Upper lobe of right lung (tissue), 1 donor: ENCODE data around the gene CSNK1G2. TPM values are rescaled to one million over a fixed set of nuclear protein-coding genes. Genes with fewer than 3 reads are reported as not detected.

Source experiments
- ATAC-seq: fragments of 200-7000 bp; cut with Tn5 transposase; one replicate; pipeline ENCODE4 v1.9.1; 2020; ENCODE audit warnings: mild to moderate bottlenecking, moderate library complexity
- DNase-seq: peaks from one replicate; pipeline ENCODE4 v3.0.0-alpha.2; 2020
- H3K27ac ChIP-seq: fragments of 200-600 bp; one replicate; pipeline ENCODE4 v1.8.0; 2022
- H3K27me3 ChIP-seq: fragments of 200-600 bp; one replicate; pipeline ENCODE4 v1.8.0; 2022; ENCODE audit warnings: mild to moderate bottlenecking
- H3K36me3 ChIP-seq: fragments of 200-600 bp; one replicate; pipeline ENCODE4 v1.8.0; 2022
- H3K4me1 ChIP-seq: fragments of 200-600 bp; one replicate; pipeline ENCODE4 v1.8.0; 2022
- H3K4me3 ChIP-seq: fragments of 200-600 bp; one replicate; pipeline ENCODE4 v1.8.0; 2022; ENCODE audit warnings: mild to moderate bottlenecking
- H3K9me3 ChIP-seq: fragments of 200-600 bp; one replicate; pipeline ENCODE4 v1.8.0; 2022
- CTCF ChIP-seq: fragments of 200-600 bp; IDR thresholded peaks from one replicate; pipeline ENCODE4 v1.8.0; 2022; ENCODE audit warnings: antibody characterized with exemption
- intact Hi-C: fragments of 100-400 bp; cut with DNase I; formaldehyde crosslinking; loops from one replicate; pipeline ENCODE4 v1.11.0; 2022
- total RNA-seq: library from RNA; stranded (reverse); fragmentation: NEBNext Ultra II Directional; extraction: Animal tissue kit (Norgen Biotek cat#: 25700); gene quantifications from one replicate; pipeline ENCODE4 v1.2.1, GENCODE V29; 2021
- donor health status: DM: no; HTN: yes; CAD: no; lungs with severe emphysema.

Gene CSNK1G2
- total RNA-seq, 1 donor from 2014 or later = 60.6 TPM

GRCh38 chr19:1970003-1970805 is 29.2 kb downstream of the CSNK1G2 start:
- no peak for DNase-seq
- no peak for TF ChIP-seq CTCF
- Histone ChIP-seq H3K27ac (no peak overlapping the region), H3K4me1 (no peaks in the 10 kb centered on the region), H3K4me3 (no peak overlapping the region), H3K9me3 (no peaks in the 10 kb centered on the region), H3K27me3 (no peaks in the 10 kb centered on the region), H3K36me3 (peaks cover 21% of the 10 kb centered on the region)
- no peak for ATAC-seq
- intact Hi-C loops = no loop called here

GRCh38 chr19:1970806-1971502 is 30.0 kb downstream of the CSNK1G2 start:
- Histone ChIP-seq H3K9me3 (no peaks in the 10 kb centered on the region), H3K27me3 (no peaks in the 10 kb centered on the region), H3K27ac (no peak overlapping the region), H3K4me3 (no peak overlapping the region), H3K36me3 (peaks cover 28% of the 10 kb centered on the region), H3K4me1 (no peaks in the 10 kb centered on the region)
- DNase-seq (peak; percentile 52), ATAC-seq (no peak)
- intact Hi-C loops = no loop called here
- no peak for TF ChIP-seq CTCF

- no peak for DNase-seq
- H3K36me3 ChIP-seq = peaks cover 37% of the 10 kb centered on the region
- no peak for TF ChIP-seq CTCF
Observed at GRCh38 chr19:1974381-1975161, 33.6 kb downstream of the CSNK1G2 start.

GRCh38 chr19:1975162-1975480 is 34.1 kb downstream of the CSNK1G2 start:
- ATAC-seq (no peak), DNase-seq (no peak)
- no peak for TF ChIP-seq CTCF
- Histone ChIP-seq H3K27me3 (no peaks in the 10 kb centered on the region), H3K4me1 (no peaks in the 10 kb centered on the region), H3K27ac (no peak overlapping the region), H3K36me3 (peaks cover 37% of the 10 kb centered on the region), H3K9me3 (no peaks in the 10 kb centered on the region), H3K4me3 (no peak overlapping the region)
- intact Hi-C loops = no loop called here

More at GRCh38 chr19:1974381-1975161, 33.6 kb downstream of the CSNK1G2 start:
- ATAC-seq = no peak
- H3K4me3 ChIP-seq = no peak overlapping the region
- H3K27me3 ChIP-seq = no peaks in the 10 kb centered on the region
- no peaks in the 10 kb centered on the region for H3K4me1 ChIP-seq
- no peaks in the 10 kb centered on the region for H3K9me3 ChIP-seq
- H3K27ac ChIP-seq = no peak overlapping the region
- intact Hi-C loops = no loop called here

- H3K27me3 ChIP-seq = no peaks in the 10 kb centered on the region
- intact Hi-C loops = no loop called here
- no peak overlapping the region for H3K4me3 ChIP-seq
- no peak overlapping the region for H3K27ac ChIP-seq
- DNase-seq (no peak), ATAC-seq (no peak)
- TF ChIP-seq CTCF = no peak
- H3K36me3 ChIP-seq = peaks cover 47% of the 10 kb centered on the region
- H3K9me3 ChIP-seq = no peaks in the 10 kb centered on the region
- no peaks in the 10 kb centered on the region for H3K4me1 ChIP-seq
Observed at GRCh38 chr19:1977120-1977519, 36.1 kb downstream of the CSNK1G2 start.
